Hepatocyte (in vitro differentiated cells): ENCODE results near the gene PITPNC1. TPM values are rescaled to one million over a fixed set of nuclear protein-coding genes. Genes with fewer than 3 reads are reported as not detected.
"Not testable (repeated sequence)": the region's sequence is repeated elsewhere in the genome, so short reads cannot be mapped to it uniquely, and the experiment has no call there.

ENCODE experiments used
- DNase-seq: peaks from one replicate; pipeline ENCODE4 v3.0.0-alpha.2; 2016; ENCODE audit warnings: low spot score
- H2AFZ ChIP-seq: fragments of 200-600 bp; sonication (generic); 2 replicates; pipeline ENCODE4 v1.6.0; 2016; ENCODE audit warnings: antibody characterized with exemption, mild to moderate bottlenecking
- H3K27ac ChIP-seq: fragments of 200-600 bp; sonication (generic); 2 replicates; pipeline ENCODE4 v1.5.1; 2016; ENCODE audit warnings: mild to moderate bottlenecking
- H3K27me3 ChIP-seq: fragments of 200-600 bp; sonication (generic); 2 replicates; pipeline ENCODE4 v1.6.1; 2016
- H3K36me3 ChIP-seq: fragments of 200-600 bp; sonication (generic); replicated peaks from 2 replicates; pipeline ENCODE4 v1.5.1; 2016; ENCODE audit warnings: low read depth; ENCODE audit not compliant: insufficient read depth
- H3K4me1 ChIP-seq: fragments of 200-600 bp; sonication (generic); 2 replicates; pipeline ENCODE4 v1.5.1; 2016; ENCODE audit warnings: mild to moderate bottlenecking, moderate library complexity; ENCODE audit not compliant: insufficient read depth
- H3K4me2 ChIP-seq: fragments of 200-600 bp; sonication (generic); 2 replicates; pipeline ENCODE4 v1.6.0; 2016
- H3K4me3 ChIP-seq: fragments of 200-600 bp; sonication (generic); 2 replicates; pipeline ENCODE4 v1.5.1; 2016; ENCODE audit warnings: mild to moderate bottlenecking
- H3K79me2 ChIP-seq: fragments of 200-600 bp; sonication (generic); 2 replicates; pipeline ENCODE4 v1.6.0; 2017; ENCODE audit warnings: mild to moderate bottlenecking
- H3K9me2 ChIP-seq: fragments of 200-600 bp; sonication (generic); replicated peaks from 2 replicates; pipeline ENCODE4 v1.6.0; 2017; ENCODE audit warnings: mild to moderate bottlenecking; ENCODE audit not compliant: insufficient read depth
- H3K9me3 ChIP-seq: fragments of 200-600 bp; sonication (generic); 2 replicates; pipeline ENCODE4 v1.5.1; 2016; ENCODE audit warnings: low read depth, mild to moderate bottlenecking
- H4K20me1 ChIP-seq: fragments of 200-600 bp; sonication (generic); 2 replicates; pipeline ENCODE4 v1.6.0; 2016; ENCODE audit warnings: mild to moderate bottlenecking; ENCODE audit not compliant: insufficient read depth, poor library complexity, severe bottlenecking
- CTCF ChIP-seq: fragments of 200-600 bp; sonication (generic); IDR thresholded peaks from 2 replicates; pipeline ENCODE4 v1.5.1; 2016; ENCODE audit warnings: antibody characterized with exemption, mild to moderate bottlenecking; ENCODE audit not compliant: poor library complexity
- EZH2 ChIP-seq: fragments of 200-600 bp; sonication (generic); IDR thresholded peaks from 2 replicates; pipeline ENCODE4 v1.6.1; 2016; ENCODE audit warnings: antibody characterized with exemption, mild to moderate bottlenecking, borderline replicate concordance
- EZH2phosphoT487 ChIP-seq: fragments of 200-600 bp; sonication (generic); IDR thresholded peaks from one replicate; pipeline ENCODE4 v1.6.1; 2018; ENCODE audit warnings: antibody characterized with exemption, mild to moderate bottlenecking, low read depth, moderate library complexity; ENCODE audit not compliant: unreplicated experiment, severe bottlenecking
- WGBS: methylation state at CpG from one replicate; pipeline ENCODE4 v1.1.6; 2016; ENCODE audit warnings: low lambda C conversion rate; ENCODE audit errors: missing lambda C conversion rate; 5-methylcytosine and 5-hydroxymethylcytosine counted together
- polyA plus RNA-seq: library from polyadenylated mRNA; unstranded; fragments of >200 nt; fragmentation: Nextera tagmentation; extraction: Ambion mirVana; gene quantifications from 2 replicates; pipeline ENCODE4 v1.2.1, GENCODE V29; 2016
- total RNA-seq: library from RNA; depleted of rRNA; stranded (reverse); fragments of >200 nt; gene quantifications from 2 replicates; pipeline ENCODE4 v1.2.3, GENCODE V29; 2014

Gene PITPNC1
- total and polyA plus RNA-seq, 2 experiments from 2014 or later, result 4.6 to 8.1 TPM

DNA sequence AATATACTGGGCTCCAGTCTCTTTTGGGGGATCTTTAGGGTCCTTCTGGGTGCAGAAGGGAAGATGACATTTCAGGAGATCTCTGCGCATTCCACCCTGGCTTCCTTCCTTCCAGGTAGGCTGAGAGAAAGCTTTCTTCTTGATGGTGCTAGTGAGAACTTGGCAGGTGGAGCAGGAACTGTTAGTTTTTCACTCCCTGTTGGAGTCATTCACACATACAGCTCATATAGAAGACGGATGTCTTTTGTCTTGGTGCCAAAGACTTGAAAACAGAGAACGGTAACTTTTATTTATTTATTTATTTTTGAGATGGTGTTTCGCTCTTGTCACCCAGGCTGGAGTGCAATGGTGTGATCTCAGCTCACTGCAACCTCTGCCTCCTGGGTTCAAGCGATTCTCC, 43.9 kb downstream of the PITPNC1 start:
- Histone ChIP-seq H3K4me1 (no peaks in the 10 kb centered on the region), H2AFZ (no peak overlapping the region), H3K27ac (no peak overlapping the region), H3K9me3 (no peaks in the 10 kb centered on the region), H3K79me2 (no peaks in the 10 kb centered on the region), H3K9me2 (no peaks in the 10 kb centered on the region), H3K4me2 (no peak overlapping the region), H3K27me3 (no peaks in the 10 kb centered on the region), H3K36me3 (no peaks in the 10 kb centered on the region), H4K20me1 (no peaks in the 10 kb centered on the region), H3K4me3 (no peak overlapping the region)
- TF ChIP-seq EZH2phosphoT487 (no peak), EZH2 (no peak), CTCF (no peak)
- 97% methylated on average over 5 of the region's 5 CpGs for WGBS
- DNase-seq, result no peak

GRCh38 chr17:67421869-67422273, 44.8 kb downstream of the PITPNC1 start:
- Histone ChIP-seq H3K27me3 (no peaks in the 10 kb centered on the region), H4K20me1 (no peaks in the 10 kb centered on the region), H3K79me2 (no peaks in the 10 kb centered on the region), H3K9me2 (no peaks in the 10 kb centered on the region), H3K27ac (no peak overlapping the region), H3K9me3 (no peaks in the 10 kb centered on the region), H3K36me3 (no peaks in the 10 kb centered on the region), H3K4me2 (no peak overlapping the region), H3K4me1 (no peaks in the 10 kb centered on the region), H2AFZ (no peak overlapping the region), H3K4me3 (no peak overlapping the region)
- no peak for DNase-seq
- WGBS, result 86% methylated on average over 3 of the region's 3 CpGs
- no peak for TF ChIP-seq EZH2phosphoT487
- no peak for TF ChIP-seq CTCF
- TF ChIP-seq EZH2, result no peak

DNA sequence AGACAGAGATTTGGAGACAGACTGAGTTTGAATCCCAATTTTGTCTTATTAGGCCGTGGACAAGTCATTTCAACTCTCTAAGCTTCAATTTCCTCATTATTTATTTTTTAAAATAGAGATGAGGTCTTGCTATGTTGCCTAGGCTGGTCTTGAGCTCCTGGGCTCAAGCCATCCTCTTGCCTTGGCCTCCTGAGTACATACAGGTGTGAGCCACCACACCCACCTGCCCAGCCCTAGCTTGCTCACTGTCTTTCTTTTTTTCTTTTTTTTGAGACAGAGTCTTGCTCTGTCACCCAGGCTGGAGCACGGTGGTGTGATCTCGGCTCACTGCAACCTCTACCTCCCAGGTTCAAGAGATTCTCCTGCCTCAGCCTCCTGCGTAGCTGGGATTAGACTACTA, 45.2 kb downstream of the PITPNC1 start:
- H3K4me1 ChIP-seq, H3K4me3 ChIP-seq, H3K9me3 ChIP-seq, H3K27ac ChIP-seq, H3K4me2 ChIP-seq, H2AFZ ChIP-seq, H3K79me2 ChIP-seq, H3K9me2 ChIP-seq, H3K27me3 ChIP-seq, H3K36me3 ChIP-seq, DNase-seq, H4K20me1 ChIP-seq: not testable (repeated sequence)
- WGBS, result 99% methylated on average over 4 of the region's 4 CpGs

GRCh38 chr17:67422897-67423296, 45.8 kb downstream of the PITPNC1 start:
- TF ChIP-seq EZH2phosphoT487 (no peak), CTCF (no peak), EZH2 (no peak)
- H3K4me2 ChIP-seq, result no peak overlapping the region
- no peaks in the 10 kb centered on the region for H3K4me1 ChIP-seq
- H3K27me3 ChIP-seq, result no peaks in the 10 kb centered on the region
- H3K4me3 ChIP-seq, result no peak overlapping the region
- no peaks in the 10 kb centered on the region for H3K9me2 ChIP-seq
- H4K20me1 ChIP-seq, result no peaks in the 10 kb centered on the region
- no peak overlapping the region for H3K27ac ChIP-seq
- DNase-seq, result no peak
- WGBS, result 68% methylated on average over 4 of the region's 4 CpGs
- no peaks in the 10 kb centered on the region for H3K36me3 ChIP-seq
- H3K79me2 ChIP-seq, result no peaks in the 10 kb centered on the region
- no peak overlapping the region for H2AFZ ChIP-seq
- no peaks in the 10 kb centered on the region for H3K9me3 ChIP-seq
